OCI-LY3 (cell line): ENCODE measurements around the gene INHBE.

Experiments
- H2AFZ ChIP-seq: fragments of 200-600, 300-600 bp; shearing (Covaris generic); 2 replicates; pipeline ENCODE4 v1.6.0; 2014; ENCODE audit warnings: antibody characterized with exemption, low read depth, low read length
- H3K27ac ChIP-seq: fragments of 200-600, 300-600 bp; sonication (generic); 2 replicates; pipeline ENCODE4 v1.5.1; 2014; ENCODE audit warnings: mild to moderate bottlenecking, low read length, moderate library complexity, mixed read lengths
- H3K27me3 ChIP-seq: fragments of 200-600, 300-600 bp; sonication (generic); 2 replicates; pipeline ENCODE4 v1.6.1; 2014; ENCODE audit warnings: low read depth, low read length, mixed read lengths
- H3K36me3 ChIP-seq: fragments of 200-600, 300-600 bp; sonication (generic); replicated peaks from 2 replicates; pipeline ENCODE3; 2014; ENCODE audit warnings: low read depth, low read length, mixed read lengths
- H3K4me1 ChIP-seq: fragments of 300-600, 200-600 bp; sonication (generic); 2 replicates; pipeline ENCODE4 v1.6.1; 2014; ENCODE audit warnings: low read length, mixed read lengths
- H3K4me2 ChIP-seq: fragments of 200-600, 300-600 bp; sonication (generic); 2 replicates; pipeline ENCODE4 v1.6.1; 2014; ENCODE audit warnings: low read length, mixed read lengths
- H3K4me3 ChIP-seq: fragments of 300-600, 200-600 bp; sonication (generic); 2 replicates; pipeline ENCODE4 v1.5.1; 2014; ENCODE audit warnings: antibody characterized with exemption, mild to moderate bottlenecking, low read length, moderate library complexity
- H3K79me2 ChIP-seq: fragments of 300-600, 200-600 bp; shearing (Covaris generic); 2 replicates; pipeline ENCODE4 v1.6.1; 2014; ENCODE audit warnings: mild to moderate bottlenecking, low read length, mixed read lengths
- H3K9ac ChIP-seq: fragments of 300-600, 200-600 bp; shearing (Covaris generic); 2 replicates; pipeline ENCODE4 v1.6.0; 2014; ENCODE audit warnings: mild to moderate bottlenecking, low read length, moderate library complexity
- H3K9me3 ChIP-seq: fragments of 200-600, 300-600 bp; shearing (Covaris generic); 2 replicates; pipeline ENCODE4 v1.6.1; 2014; ENCODE audit warnings: low read length, mixed read lengths; ENCODE audit not compliant: insufficient read depth
- H4K20me1 ChIP-seq: fragments of 200-600, 300-600 bp; sonication (generic); 2 replicates; pipeline ENCODE4 v1.6.1; 2016; ENCODE audit warnings: low read length, mixed read lengths; ENCODE audit not compliant: insufficient read depth
- EZH2phosphoT487 ChIP-seq: fragments of 200-600 bp; shearing (Covaris generic); IDR thresholded peaks from 2 replicates; pipeline ENCODE4 v1.6.1; 2018; ENCODE audit warnings: antibody characterized with exemption, mixed run types, low read depth
- TF ChIP-seq, protein P1 (sequence below): fragments of 200-600, 300-600 bp; sonication (generic); IDR thresholded peaks from 2 replicates; pipeline ENCODE4 v1.5.1; 2014; ENCODE audit warnings: antibody characterized with exemption, low read length, low read depth

INHBE gene

DNA sequence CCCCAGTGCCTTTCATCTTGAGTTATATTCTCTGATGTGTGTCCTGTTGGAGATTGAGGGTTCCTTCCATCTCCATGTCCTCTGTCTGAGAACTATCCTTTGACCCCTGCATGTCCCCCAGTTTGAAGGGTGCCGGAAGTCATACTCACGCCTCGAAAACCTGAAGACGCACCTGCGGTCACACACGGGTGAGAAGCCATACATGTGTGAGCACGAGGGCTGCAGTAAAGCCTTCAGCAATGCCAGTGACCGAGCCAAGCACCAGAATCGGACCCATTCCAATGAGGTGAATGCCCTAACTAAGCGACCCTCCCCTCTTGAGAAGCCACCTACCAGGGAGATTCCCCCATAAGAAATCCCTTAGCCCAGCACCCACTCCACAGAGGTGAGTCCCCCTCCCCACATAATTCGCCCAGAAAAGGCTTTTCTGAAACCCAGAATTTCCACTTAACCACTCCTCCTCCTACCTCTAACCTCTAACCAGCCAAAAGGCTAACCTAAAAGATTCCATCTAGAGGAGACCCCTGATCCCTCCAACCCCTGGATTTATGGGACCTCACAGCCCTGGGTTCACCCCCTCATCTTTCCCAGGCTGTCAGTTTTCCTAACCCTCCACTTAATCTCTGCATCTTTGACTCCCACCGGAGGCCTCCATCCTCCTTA is 12.2 kb downstream of the INHBE start:
- Histone ChIP-seq H3K4me1 (peaks cover 15% of the 10 kb centered on the region), H2AFZ (no peak overlapping the region), H3K9ac (no peak overlapping the region), H3K79me2 (no peaks in the 10 kb centered on the region), H3K9me3 (no peaks in the 10 kb centered on the region), H3K4me3 (no peak overlapping the region), H3K4me2 (no peak overlapping the region), H3K27ac (no peak overlapping the region), H3K27me3 (peaks cover 9% of the 10 kb centered on the region; the same call in 1 of the 2 replicates), H3K36me3 (no peaks in the 10 kb centered on the region), H4K20me1 (no peaks in the 10 kb centered on the region)
- TF ChIP-seq EZH2phosphoT487, result no peak
- TF ChIP-seq, protein P1, sequence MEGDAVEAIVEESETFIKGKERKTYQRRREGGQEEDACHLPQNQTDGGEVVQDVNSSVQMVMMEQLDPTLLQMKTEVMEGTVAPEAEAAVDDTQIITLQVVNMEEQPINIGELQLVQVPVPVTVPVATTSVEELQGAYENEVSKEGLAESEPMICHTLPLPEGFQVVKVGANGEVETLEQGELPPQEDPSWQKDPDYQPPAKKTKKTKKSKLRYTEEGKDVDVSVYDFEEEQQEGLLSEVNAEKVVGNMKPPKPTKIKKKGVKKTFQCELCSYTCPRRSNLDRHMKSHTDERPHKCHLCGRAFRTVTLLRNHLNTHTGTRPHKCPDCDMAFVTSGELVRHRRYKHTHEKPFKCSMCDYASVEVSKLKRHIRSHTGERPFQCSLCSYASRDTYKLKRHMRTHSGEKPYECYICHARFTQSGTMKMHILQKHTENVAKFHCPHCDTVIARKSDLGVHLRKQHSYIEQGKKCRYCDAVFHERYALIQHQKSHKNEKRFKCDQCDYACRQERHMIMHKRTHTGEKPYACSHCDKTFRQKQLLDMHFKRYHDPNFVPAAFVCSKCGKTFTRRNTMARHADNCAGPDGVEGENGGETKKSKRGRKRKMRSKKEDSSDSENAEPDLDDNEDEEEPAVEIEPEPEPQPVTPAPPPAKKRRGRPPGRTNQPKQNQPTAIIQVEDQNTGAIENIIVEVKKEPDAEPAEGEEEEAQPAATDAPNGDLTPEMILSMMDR, result no peak

DNA sequence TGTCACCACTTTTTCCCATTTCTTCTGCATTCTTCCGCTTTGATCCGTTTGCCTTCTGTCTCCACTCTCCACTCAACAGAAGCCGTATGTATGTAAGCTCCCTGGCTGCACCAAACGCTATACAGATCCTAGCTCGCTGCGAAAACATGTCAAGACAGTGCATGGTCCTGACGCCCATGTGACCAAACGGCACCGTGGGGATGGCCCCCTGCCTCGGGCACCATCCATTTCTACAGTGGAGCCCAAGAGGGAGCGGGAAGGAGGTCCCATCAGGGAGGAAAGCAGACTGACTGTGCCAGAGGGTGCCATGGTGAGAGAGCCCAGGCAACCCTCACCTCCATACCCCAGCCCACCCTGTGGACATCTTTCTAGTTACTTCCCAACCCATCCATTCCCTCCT is 12.8 kb downstream of the INHBE start:
- TF ChIP-seq, protein P1, result no peak
- TF ChIP-seq EZH2phosphoT487, result no peak
- Histone ChIP-seq H3K4me3 (no peak overlapping the region), H3K4me1 (peaks cover 13% of the 10 kb centered on the region), H3K27me3 (peaks cover 9% of the 10 kb centered on the region; the same call in 1 of the 2 replicates), H3K79me2 (no peaks in the 10 kb centered on the region), H3K36me3 (no peaks in the 10 kb centered on the region), H4K20me1 (no peaks in the 10 kb centered on the region), H3K9me3 (no peaks in the 10 kb centered on the region), H2AFZ (no peak overlapping the region), H3K9ac (no peak overlapping the region), H3K4me2 (no peak overlapping the region), H3K27ac (no peak overlapping the region)

DNA sequence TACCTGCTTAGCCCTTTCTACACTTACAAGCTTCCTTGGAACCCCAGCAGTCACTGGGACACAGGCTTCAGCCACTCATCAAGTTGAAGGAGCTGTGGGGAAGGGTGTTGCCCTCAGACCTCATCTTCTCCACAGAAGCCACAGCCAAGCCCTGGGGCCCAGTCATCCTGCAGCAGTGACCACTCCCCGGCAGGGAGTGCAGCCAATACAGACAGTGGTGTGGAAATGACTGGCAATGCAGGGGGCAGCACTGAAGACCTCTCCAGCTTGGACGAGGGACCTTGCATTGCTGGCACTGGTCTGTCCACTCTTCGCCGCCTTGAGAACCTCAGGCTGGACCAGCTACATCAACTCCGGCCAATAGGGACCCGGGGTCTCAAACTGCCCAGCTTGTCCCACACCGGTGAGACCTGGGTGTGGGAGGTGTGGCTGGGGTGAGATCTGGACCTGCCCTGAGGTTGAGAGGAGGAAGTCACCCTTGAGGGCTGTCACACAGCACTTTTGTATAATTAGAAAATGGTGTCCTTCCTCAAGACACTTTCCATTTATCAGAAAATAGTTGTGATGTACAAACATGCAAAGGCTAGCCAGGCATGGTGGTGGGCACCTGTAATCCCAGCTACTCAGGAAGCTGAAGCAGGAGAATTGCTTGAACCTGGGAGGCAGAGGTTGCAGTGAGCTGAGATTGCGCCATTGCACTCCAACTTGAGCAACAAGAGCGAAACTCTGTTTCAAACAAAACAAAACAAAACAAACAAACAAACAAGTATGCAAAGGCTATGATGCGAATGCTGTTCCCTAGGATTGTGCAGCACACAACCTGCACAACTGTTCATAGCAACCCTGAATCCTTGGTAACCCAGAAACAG is 14.4 kb downstream of the INHBE start:
- no peaks in the 10 kb centered on the region for H3K9me3 ChIP-seq
- H3K4me3 ChIP-seq, result no peak overlapping the region
- no peak overlapping the region for H3K4me2 ChIP-seq
- peaks cover 8% of the 10 kb centered on the region; the same call in 1 of the 2 replicates for H3K27me3 ChIP-seq
- no peaks in the 10 kb centered on the region for H3K4me1 ChIP-seq
- no peaks in the 10 kb centered on the region for H3K36me3 ChIP-seq
- no peak overlapping the region for H3K9ac ChIP-seq
- no peak overlapping the region for H3K27ac ChIP-seq
- no peaks in the 10 kb centered on the region for H3K79me2 ChIP-seq
- no peak for TF ChIP-seq EZH2phosphoT487
- TF ChIP-seq, protein P1, result no peak
- H4K20me1 ChIP-seq, result no peaks in the 10 kb centered on the region
- H2AFZ ChIP-seq, result no peak overlapping the region

DNA sequence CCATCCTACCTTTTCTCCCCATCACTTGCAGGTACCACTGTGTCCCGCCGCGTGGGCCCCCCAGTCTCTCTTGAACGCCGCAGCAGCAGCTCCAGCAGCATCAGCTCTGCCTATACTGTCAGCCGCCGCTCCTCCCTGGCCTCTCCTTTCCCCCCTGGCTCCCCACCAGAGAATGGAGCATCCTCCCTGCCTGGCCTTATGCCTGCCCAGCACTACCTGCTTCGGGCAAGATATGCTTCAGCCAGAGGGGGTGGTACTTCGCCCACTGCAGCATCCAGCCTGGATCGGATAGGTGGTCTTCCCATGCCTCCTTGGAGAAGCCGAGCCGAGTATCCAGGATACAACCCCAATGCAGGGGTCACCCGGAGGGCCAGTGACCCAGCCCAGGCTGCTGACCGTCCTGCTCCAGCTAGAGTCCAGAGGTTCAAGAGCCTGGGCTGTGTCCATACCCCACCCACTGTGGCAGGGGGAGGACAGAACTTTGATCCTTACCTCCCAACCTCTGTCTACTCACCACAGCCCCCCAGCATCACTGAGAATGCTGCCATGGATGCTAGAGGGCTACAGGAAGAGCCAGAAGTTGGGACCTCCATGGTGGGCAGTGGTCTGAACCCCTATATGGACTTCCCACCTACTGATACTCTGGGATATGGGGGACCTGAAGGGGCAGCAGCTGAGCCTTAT is 15.3 kb downstream of the INHBE start:
- no peaks in the 10 kb centered on the region for H4K20me1 ChIP-seq
- no peak overlapping the region for H2AFZ ChIP-seq
- no peaks in the 10 kb centered on the region for H3K36me3 ChIP-seq
- no peaks in the 10 kb centered on the region for H3K9me3 ChIP-seq
- no peak overlapping the region for H3K9ac ChIP-seq
- 0 out of 2 replicates have a peak, but pooled peaks cover 3% of the 10 kb centered on the region for H3K27me3 ChIP-seq
- TF ChIP-seq, protein P1, result no peak
- TF ChIP-seq EZH2phosphoT487, result no peak
- no peak overlapping the region for H3K4me3 ChIP-seq
- H3K4me2 ChIP-seq, result no peak overlapping the region
- no peak overlapping the region for H3K27ac ChIP-seq
- no peaks in the 10 kb centered on the region for H3K79me2 ChIP-seq
- H3K4me1 ChIP-seq, result no peaks in the 10 kb centered on the region
